Activated naive CD8-positive, alpha-beta T cell (primary cell): ENCODE measurements around the gene SPACA7.

Experiments
- H3K27ac Mint-ChIP-seq: one replicate; pipeline ENCODE4 v1.8.0; 2021; ENCODE audit warnings: mixed read lengths
- H3K27me3 Mint-ChIP-seq: one replicate; pipeline ENCODE4 v1.8.0; 2021; ENCODE audit warnings: mixed read lengths
- H3K36me3 Mint-ChIP-seq: one replicate; pipeline ENCODE4 v1.8.0; 2021; ENCODE audit warnings: mixed read lengths
- H3K4me1 Mint-ChIP-seq: one replicate; pipeline ENCODE4 v1.8.0; 2021; ENCODE audit warnings: low read depth, mixed read lengths
- H3K4me3 Mint-ChIP-seq: one replicate; pipeline ENCODE4 v1.8.0; 2021; ENCODE audit warnings: mild to moderate bottlenecking, mixed read lengths
- H3K9me3 Mint-ChIP-seq: one replicate; pipeline ENCODE4 v1.8.0; 2021; ENCODE audit warnings: low read depth, mixed read lengths

SPACA7 gene

DNA sequence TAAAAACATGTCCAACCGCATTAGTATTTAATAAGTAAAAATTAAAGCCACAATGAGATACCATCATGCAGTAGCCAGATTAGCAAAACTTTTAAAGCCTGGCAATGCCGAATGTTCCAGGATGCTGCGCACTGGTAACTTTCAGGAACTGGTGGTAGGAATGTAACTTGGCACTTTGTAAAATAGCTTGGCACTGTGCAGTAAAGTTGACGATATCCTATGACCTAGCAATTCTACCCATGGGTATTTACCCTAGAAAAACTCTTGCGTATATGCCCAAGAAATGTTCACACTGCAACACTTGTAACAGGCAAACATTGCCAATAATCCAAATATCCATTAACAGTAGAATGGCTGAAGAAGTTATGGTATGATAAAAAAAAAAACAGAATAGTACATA, 97.7 kb downstream of the SPACA7 start:
- no peaks in the 10 kb centered on the region for H3K27me3 Mint-ChIP-seq
- H3K4me1 Mint-ChIP-seq = no peaks in the 10 kb centered on the region

DNA sequence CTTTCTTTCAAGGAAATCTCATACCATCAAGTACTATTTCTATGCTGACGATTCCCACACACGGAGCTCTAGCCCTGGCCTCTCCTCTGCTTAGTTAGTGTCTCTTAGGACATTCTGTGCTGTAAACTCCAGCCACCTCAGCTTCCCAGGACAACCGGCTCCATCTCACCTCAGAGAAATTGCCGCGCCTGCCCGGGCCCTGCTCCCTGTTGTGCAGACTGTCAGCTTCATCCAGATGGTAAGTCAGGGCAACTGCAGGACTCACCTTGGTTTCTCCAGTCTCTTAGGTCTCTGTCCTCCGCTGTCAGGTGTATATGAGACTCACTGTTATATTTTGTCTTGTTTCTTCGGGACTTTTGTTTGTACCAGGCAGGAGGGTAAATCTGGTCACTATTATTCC, 98.7 kb downstream of the SPACA7 start:
- peaks cover 12% of the 10 kb centered on the region for H3K9me3 Mint-ChIP-seq

More for the DNA sequence above, 97.7 kb downstream of the SPACA7 start:
- peaks cover 12% of the 10 kb centered on the region for H3K9me3 Mint-ChIP-seq
- H3K4me3 Mint-ChIP-seq = no peak overlapping the region
- H3K36me3 Mint-ChIP-seq = peaks cover 26% of the 10 kb centered on the region
- H3K27ac Mint-ChIP-seq = no peak overlapping the region

DNA sequence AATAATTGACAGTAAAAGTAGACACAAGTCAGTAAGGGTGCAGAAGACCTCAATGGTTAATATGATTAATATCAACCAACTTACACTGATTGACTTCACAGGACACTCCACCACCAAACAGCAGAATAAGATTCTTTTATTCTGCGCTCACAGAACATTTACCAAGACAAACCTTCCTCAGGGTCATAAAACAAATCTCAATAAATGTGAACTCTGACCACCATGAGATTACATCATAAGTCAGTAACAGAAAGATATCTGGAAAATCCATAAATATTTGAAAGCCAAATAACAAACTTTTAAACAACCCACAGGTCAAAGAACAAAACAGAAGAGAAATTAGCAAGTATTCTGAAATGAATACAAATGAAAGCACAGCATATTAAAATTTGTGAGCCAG, 99.7 kb downstream of the SPACA7 start:
- Mint-ChIP-seq H3K4me3 (no peak overlapping the region), H3K27ac (no peak overlapping the region), H3K9me3 (peaks cover 13% of the 10 kb centered on the region), H3K36me3 (peaks cover 20% of the 10 kb centered on the region), H3K27me3 (no peaks in the 10 kb centered on the region), H3K4me1 (no peaks in the 10 kb centered on the region)

More for the DNA sequence above, 98.7 kb downstream of the SPACA7 start:
- Mint-ChIP-seq H3K4me3 (no peak overlapping the region), H3K27me3 (no peaks in the 10 kb centered on the region), H3K27ac (no peak overlapping the region), H3K36me3 (peaks cover 26% of the 10 kb centered on the region), H3K4me1 (no peaks in the 10 kb centered on the region)

DNA sequence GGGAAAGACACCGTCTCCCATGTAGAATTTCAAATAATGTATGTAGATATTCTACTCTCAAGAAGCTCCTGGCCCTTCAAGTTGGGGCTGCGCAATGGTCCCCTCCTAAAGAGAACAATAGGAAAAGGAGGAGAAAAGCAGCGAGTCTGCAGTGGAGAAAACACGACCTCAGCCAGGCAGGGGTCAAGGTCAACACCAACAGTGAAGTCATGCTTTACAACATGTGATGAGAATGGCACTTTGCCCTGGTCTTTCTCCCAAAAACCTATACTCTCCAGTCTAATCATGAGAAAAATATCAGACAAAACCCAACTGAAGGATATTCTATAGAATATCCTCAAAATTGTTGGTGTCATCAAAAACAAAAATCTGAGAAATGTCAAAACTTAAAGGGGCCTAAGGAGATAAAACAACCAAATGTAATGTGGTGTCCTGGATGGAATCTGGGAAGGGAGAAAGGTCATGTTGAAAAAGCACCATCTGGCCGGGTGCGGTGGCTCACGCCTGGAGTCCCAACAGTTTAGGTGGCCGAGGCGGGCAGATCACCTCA, 101.0 kb downstream of the SPACA7 start:
- no peaks in the 10 kb centered on the region for H3K4me1 Mint-ChIP-seq
- no peak overlapping the region for H3K27ac Mint-ChIP-seq
- no peaks in the 10 kb centered on the region for H3K27me3 Mint-ChIP-seq
- H3K9me3 Mint-ChIP-seq = peaks cover 18% of the 10 kb centered on the region
- H3K36me3 Mint-ChIP-seq = peaks cover 12% of the 10 kb centered on the region
- H3K4me3 Mint-ChIP-seq = no peak overlapping the region

DNA sequence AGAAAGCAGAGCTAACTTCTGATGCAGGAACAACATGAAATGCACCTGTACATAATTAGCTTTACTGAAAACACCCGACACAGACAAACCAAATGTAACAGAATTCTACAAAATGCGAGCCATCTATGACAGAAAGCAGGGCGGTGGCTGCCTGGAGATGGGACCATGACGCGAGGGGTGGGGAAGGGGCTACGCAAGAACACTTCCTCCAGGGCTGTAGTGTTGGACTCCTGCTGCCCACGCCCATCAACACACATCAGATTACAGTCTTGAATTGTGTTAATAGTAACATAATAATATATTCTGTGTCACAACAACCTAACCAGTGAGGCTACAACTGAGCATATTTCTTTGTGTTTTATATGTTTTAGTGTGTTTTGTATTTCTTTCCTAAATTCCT, 103.2 kb downstream of the SPACA7 start:
- no peak overlapping the region for H3K27ac Mint-ChIP-seq
- H3K4me3 Mint-ChIP-seq = no peak overlapping the region
- H3K36me3 Mint-ChIP-seq = peaks cover 19% of the 10 kb centered on the region
- no peaks in the 10 kb centered on the region for H3K4me1 Mint-ChIP-seq
- peaks cover 13% of the 10 kb centered on the region for H3K9me3 Mint-ChIP-seq
- H3K27me3 Mint-ChIP-seq = no peaks in the 10 kb centered on the region

DNA sequence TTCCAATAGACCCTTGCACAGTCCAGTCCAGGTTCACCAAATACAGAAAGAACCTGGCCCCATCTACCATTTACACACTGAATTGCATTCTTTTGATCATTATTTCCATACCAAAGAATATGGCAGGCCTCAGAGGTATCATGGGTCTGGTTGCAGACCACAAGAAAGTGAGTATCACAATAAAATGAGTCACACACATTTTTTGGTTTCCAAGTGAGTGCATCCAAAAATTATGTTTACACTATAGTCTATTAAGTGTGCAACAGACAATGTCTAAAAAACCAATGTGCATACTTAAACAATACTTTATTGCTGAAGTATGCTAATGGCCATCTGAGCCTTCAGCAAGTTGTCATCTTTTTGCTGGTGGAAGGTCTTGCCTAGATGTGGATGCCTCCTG, 105.3 kb downstream of the SPACA7 start:
- H3K27ac Mint-ChIP-seq = no peak overlapping the region
- peaks cover 13% of the 10 kb centered on the region for H3K9me3 Mint-ChIP-seq
- H3K4me3 Mint-ChIP-seq = no peak overlapping the region

DNA sequence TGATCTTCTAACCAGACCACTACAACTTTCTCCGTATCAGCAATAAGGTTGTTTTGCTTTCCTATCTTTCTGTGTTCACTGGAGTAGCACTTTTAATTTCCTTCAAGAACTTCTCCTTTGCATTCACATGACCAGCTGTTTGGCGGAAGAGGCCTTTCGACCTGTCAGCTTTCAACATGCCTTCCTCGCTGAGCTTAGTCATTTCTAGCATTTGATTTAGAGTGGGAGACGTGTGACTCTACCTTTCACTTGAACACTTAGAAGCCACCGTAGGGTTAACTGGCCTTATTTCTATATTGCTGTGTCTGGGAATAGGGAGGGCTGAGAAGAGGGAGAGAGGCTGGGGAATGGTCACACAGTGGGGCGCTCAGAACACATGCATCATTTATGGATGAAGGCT, 107.1 kb downstream of the SPACA7 start:
- no peaks in the 10 kb centered on the region for H3K4me1 Mint-ChIP-seq
- H3K4me3 Mint-ChIP-seq = no peak overlapping the region
- no peak overlapping the region for H3K27ac Mint-ChIP-seq
- peaks cover 13% of the 10 kb centered on the region for H3K9me3 Mint-ChIP-seq
- no peaks in the 10 kb centered on the region for H3K27me3 Mint-ChIP-seq
- peaks cover 34% of the 10 kb centered on the region for H3K36me3 Mint-ChIP-seq

More for the DNA sequence above, 105.3 kb downstream of the SPACA7 start:
- peaks cover 27% of the 10 kb centered on the region for H3K36me3 Mint-ChIP-seq
- H3K27me3 Mint-ChIP-seq = no peaks in the 10 kb centered on the region
- no peaks in the 10 kb centered on the region for H3K4me1 Mint-ChIP-seq
